Raji (cell line): ENCODE results near the gene CHTF18.

Experiments used
- POLR2A ChIP-seq: IDR thresholded peaks from 2 replicates; pipeline ENCODE4 v1.6.1; 2011; ENCODE audit warnings: low read depth, low read length, control low read depth; ENCODE audit not compliant: insufficient read depth

CHTF18 gene

GRCh38 chr16:838741-839140, 50.3 kb downstream of the CHTF18 start:
- no peak for TF ChIP-seq POLR2A

GRCh38 chr16:839643-840408, 51.4 kb downstream of the CHTF18 start:
- TF ChIP-seq POLR2A: no peak

- no peak for TF ChIP-seq POLR2A
Measured at GRCh38 chr16:840561-841454, 52.4 kb downstream of the CHTF18 start.

GRCh38 chr16:841455-842060, 53.1 kb downstream of the CHTF18 start:
- no peak for TF ChIP-seq POLR2A

GRCh38 chr16:842061-842476, 53.6 kb downstream of the CHTF18 start:
- TF ChIP-seq POLR2A: no peak

- no peak for TF ChIP-seq POLR2A
Measured at GRCh38 chr16:842711-843560, 54.5 kb downstream of the CHTF18 start.

GRCh38 chr16:843771-844170, 55.4 kb downstream of the CHTF18 start:
- no peak for TF ChIP-seq POLR2A

- no peak for TF ChIP-seq POLR2A
Measured at GRCh38 chr16:844638-845350, 56.4 kb downstream of the CHTF18 start.

- TF ChIP-seq POLR2A: no peak
Measured at GRCh38 chr16:845351-845745, 56.9 kb downstream of the CHTF18 start.

- no peak for TF ChIP-seq POLR2A
Measured at GRCh38 chr16:847151-847550, 58.7 kb downstream of the CHTF18 start.
